Sigmoid colon (tissue), 7 donors: Measurements from ENCODE around the gene ALDOA. TPM values are rescaled to one million over a fixed set of nuclear protein-coding genes. Genes with fewer than 3 reads are reported as not detected.

Source experiments
- DNase-seq: peaks from one replicate; pipeline ENCODE4 v3.0.0-alpha.2; 2019
- H3K27ac ChIP-seq, 4 donors: fragments of 200-600 bp; sonication (generic); one replicate each; pipeline ENCODE4 v1.5.1; 2016 to 2019; ENCODE audit warnings: mild to moderate bottlenecking in 1 of 4
- H3K27me3 ChIP-seq, 3 donors: fragments of 200-600 bp; sonication (generic); one replicate each; pipeline ENCODE4 v1.5.1; 2019; ENCODE audit warnings: mild to moderate bottlenecking in 1 of 3
- H3K36me3 ChIP-seq, 4 donors: fragments of 200-600 bp; sonication (generic); one replicate each; pipeline ENCODE4 v1.5.1; 2016 to 2019
- H3K4me1 ChIP-seq, 4 donors: fragments of 200-600 bp; sonication (generic); one replicate each; pipeline ENCODE4 v1.5.1; 2017 to 2019
- H3K4me3 ChIP-seq, 4 donors: fragments of 200-600 bp; sonication (generic); one replicate each; pipeline ENCODE4 v1.5.1; 2017 to 2019; ENCODE audit warnings: mild to moderate bottlenecking in 2 of 4, moderate library complexity in 1 of 4
- H3K9me3 ChIP-seq, 4 donors: fragments of 200-600 bp in 3 of 4; sonication (generic) in 3 of 4; one replicate each; pipeline versions ENCODE4 v1.5.1 to v1.6.1; 2013 to 2019
- CTCF ChIP-seq, 4 experiments: fragments of 450-650 bp in 3 of 4; fragments of 200-600 bp in 1 of 4; IDR thresholded peaks; one replicate each; pipeline ENCODE4 v1.5.1; 2016 to 2019; ENCODE audit warnings: antibody characterized with exemption in 4 of 4, mild to moderate bottlenecking in 3 of 4, moderate library complexity in 2 of 4
- EP300 ChIP-seq, 4 donors: sonication (generic); formaldehyde crosslinking; IDR thresholded peaks; one replicate each; pipeline ENCODE4 v1.6.1; 2017; ENCODE audit warnings: antibody characterized with exemption in 4 of 4
- POLR2A ChIP-seq, 2 donors: fragments of 450-650 bp; IDR thresholded peaks; one replicate each; pipeline ENCODE4 v1.6.1; 2016; ENCODE audit warnings: antibody characterized with exemption in 2 of 2, mild to moderate bottlenecking in 2 of 2, moderate library complexity in 2 of 2
- POLR2AphosphoS5 ChIP-seq, 4 donors: sonication (generic); formaldehyde crosslinking; IDR thresholded peaks; one replicate each; pipeline ENCODE4 v1.6.1; 2017; ENCODE audit warnings: antibody characterized with exemption in 4 of 4
- WGBS, 2 donors: extraction: QIAGEN DNeasy Blood & Tissue Kit; methylation state at CpG; one replicate each; pipeline ENCODE4 v1.1.7; 2013; 5-methylcytosine and 5-hydroxymethylcytosine counted together
- intact Hi-C: fragments of 100-400 bp; cut with DNase I; formaldehyde crosslinking; loops from one replicate; pipeline ENCODE4 v1.15.1; 2023
- polyA plus RNA-seq, 3 donors: library from polyadenylated mRNA; stranded (reverse); fragments of 200-250 nt; gene quantifications; one replicate each; pipeline ENCODE4 v1.2.3, GENCODE V29; 2013
- total RNA-seq, 4 donors: library from RNA; depleted of rRNA; stranded (reverse); fragments of >200 nt; gene quantifications; one replicate each; pipeline ENCODE4 v1.1.0, GENCODE V29; 2016
- donor health status: healthy with polysubstance abuse.
- donor health status: Bipolar disorder and iron deficiency.
- donor health status: healthy.

ALDOA gene
- total and polyA plus RNA-seq, 7 donors = 905 to 1,667 (median 1,010) TPM

- Histone ChIP-seq H3K9me3 (no peaks in the 10 kb centered on the region), H3K27me3 (no peaks in the 10 kb centered on the region), H3K36me3 (peaks cover 21 to 43% (median 31%) of the 10 kb centered on the region in 4 donors), H3K4me3 (no peak overlapping the region), H3K4me1 (peaks cover 0 to 10% (median 9%) of the 10 kb centered on the region in 4 donors), H3K27ac (no peak overlapping the region)
- DNase-seq = no peak
- intact Hi-C loops = no loop called here
- WGBS, 2 donors = 86 to 89% methylated on average over 27 of the region's 27 CpGs
- no peak for TF ChIP-seq POLR2A (IDR thresholded peaks at IDR 0.05)
- no peak for TF ChIP-seq CTCF (IDR thresholded peaks at IDR 0.05)
- no peak for TF ChIP-seq POLR2AphosphoS5 (IDR thresholded peaks at IDR 0.05)
- no peak for TF ChIP-seq EP300 (IDR thresholded peaks at IDR 0.05)
These were observed 21.0 kb downstream of the ALDOA start for GRCh38 chr16:30086291-30087140.

GRCh38 chr16:30087181-30087898, 21.8 kb downstream of the ALDOA start:
- Histone ChIP-seq H3K4me1 (peaks cover 0 to 15% (median 14%) of the 10 kb centered on the region in 4 donors), H3K9me3 (no peaks in the 10 kb centered on the region), H3K4me3 (no peak overlapping the region), H3K27ac (no peak overlapping the region), H3K27me3 (no peaks in the 10 kb centered on the region), H3K36me3 (peaks cover 21 to 35% (median 26%) of the 10 kb centered on the region in 4 donors)
- intact Hi-C loops = no loop called here
- 89% methylated on average over 11 of the region's 11 CpGs for WGBS, 2 donors
- TF ChIP-seq CTCF (IDR thresholded peaks at IDR 0.05) (no peak), POLR2AphosphoS5 (IDR thresholded peaks at IDR 0.05) (no peak), EP300 (IDR thresholded peaks at IDR 0.05) (no peak), POLR2A (IDR thresholded peaks at IDR 0.05) (no peak)
- no peak for DNase-seq

- intact Hi-C loops = no loop called here
- Histone ChIP-seq H3K36me3 (peaks cover 11 to 30% (median 16%) of the 10 kb centered on the region in 4 donors), H3K4me1 (peaks cover 0 to 25% (median 24%) of the 10 kb centered on the region in 4 donors)
These were observed 22.8 kb downstream of the ALDOA start for GRCh38 chr16:30088237-30088831.

More at GRCh38 chr16:30088237-30088831, 22.8 kb downstream of the ALDOA start:
- Histone ChIP-seq H3K27ac (no peak overlapping the region), H3K27me3 (no peaks in the 10 kb centered on the region), H3K4me3 (no peak overlapping the region), H3K9me3 (no peaks in the 10 kb centered on the region)
- TF ChIP-seq EP300 (IDR thresholded peaks at IDR 0.05) = no peak
- no peak for TF ChIP-seq POLR2AphosphoS5 (IDR thresholded peaks at IDR 0.05)
- no peak for TF ChIP-seq CTCF (IDR thresholded peaks at IDR 0.05)
- no peak for TF ChIP-seq POLR2A (IDR thresholded peaks at IDR 0.05)
- 74 to 85% methylated on average over 10 of the region's 10 CpGs for WGBS, 2 donors
- DNase-seq = no peak
